ENCODE measurements around the gene USP48.

GRCh38 chr1:21640653-21641052, 142.3 kb downstream of the USP48 start:
- no peak for TF ChIP-seq CTCF (IDR thresholded peaks at IDR 0.05)
- TF ChIP-seq POLR2AphosphoS5 (IDR thresholded peaks at IDR 0.05): no peak

Data from breast epithelium (tissue), 3 donors.